Endothelial cell of umbilical vein (primary cell): ENCODE data around the gene CXCR2.

Source experiments
- EZH2 ChIP-seq: IDR thresholded peaks from 2 replicates; pipeline ENCODE4 v1.6.1; 2012; ENCODE audit warnings: borderline replicate concordance, low read depth, mild to moderate bottlenecking, moderate library complexity, low read length, inconsistent platforms; ENCODE audit not compliant: severe bottlenecking
- MAX ChIP-seq: IDR thresholded peaks from 2 replicates; pipeline ENCODE4 v1.6.1; 2011; ENCODE audit not compliant: insufficient read depth, insufficient read length
- MYC ChIP-seq: IDR thresholded peaks from one replicate; pipeline ENCODE4 v1.6.1; 2011; ENCODE audit warnings: mild to moderate bottlenecking, low read depth, low read length
- POLR2A ChIP-seq: IDR thresholded peaks from 2 replicates; pipeline ENCODE4 v1.6.1; 2012; ENCODE audit warnings: low read depth, mild to moderate bottlenecking, control low read depth, low read length
- POLR2AphosphoS5 ChIP-seq: IDR thresholded peaks from 2 replicates; pipeline ENCODE4 v1.6.1; 2012; ENCODE audit warnings: low read depth, mild to moderate bottlenecking, control low read depth, low read length, moderate library complexity; ENCODE audit not compliant: insufficient read depth
- TF ChIP-seq, protein P1 (sequence below), 2 donors: IDR thresholded peaks; 1 replicate in 1 of 2; 2 replicates in 1 of 2; pipeline ENCODE4 v1.5.1; 2011; ENCODE audit warnings: low read length in 2 of 2, mild to moderate bottlenecking in 2 of 2, moderate library complexity in 2 of 2, control low read depth in 1 of 2, inconsistent platforms in 1 of 2, low read depth in 1 of 2; ENCODE audit not compliant: insufficient read depth in 1 of 2; ENCODE audit errors: extremely low read depth in 1 of 2

DNA sequence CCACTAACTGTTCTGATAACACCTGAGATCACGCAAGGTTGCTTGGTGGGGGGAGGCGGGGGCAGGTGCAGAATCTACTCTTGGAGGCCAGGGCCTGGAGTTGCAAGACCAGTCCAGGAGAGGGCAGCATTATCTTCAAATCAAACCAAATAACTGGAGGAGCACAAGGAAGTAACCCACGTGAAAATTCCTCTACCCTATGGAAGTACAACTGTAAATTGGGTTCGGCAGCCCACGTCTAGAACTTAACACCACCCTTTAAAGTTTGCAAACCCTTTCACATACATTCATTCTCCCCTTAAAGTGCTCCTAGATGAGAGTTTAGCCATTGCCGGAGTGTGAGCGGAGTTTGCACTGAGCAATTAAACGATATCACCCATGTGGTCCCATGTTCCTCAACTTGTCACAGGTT is 60.5 kb downstream of the CXCR2 start:
- TF ChIP-seq, protein P1, sequence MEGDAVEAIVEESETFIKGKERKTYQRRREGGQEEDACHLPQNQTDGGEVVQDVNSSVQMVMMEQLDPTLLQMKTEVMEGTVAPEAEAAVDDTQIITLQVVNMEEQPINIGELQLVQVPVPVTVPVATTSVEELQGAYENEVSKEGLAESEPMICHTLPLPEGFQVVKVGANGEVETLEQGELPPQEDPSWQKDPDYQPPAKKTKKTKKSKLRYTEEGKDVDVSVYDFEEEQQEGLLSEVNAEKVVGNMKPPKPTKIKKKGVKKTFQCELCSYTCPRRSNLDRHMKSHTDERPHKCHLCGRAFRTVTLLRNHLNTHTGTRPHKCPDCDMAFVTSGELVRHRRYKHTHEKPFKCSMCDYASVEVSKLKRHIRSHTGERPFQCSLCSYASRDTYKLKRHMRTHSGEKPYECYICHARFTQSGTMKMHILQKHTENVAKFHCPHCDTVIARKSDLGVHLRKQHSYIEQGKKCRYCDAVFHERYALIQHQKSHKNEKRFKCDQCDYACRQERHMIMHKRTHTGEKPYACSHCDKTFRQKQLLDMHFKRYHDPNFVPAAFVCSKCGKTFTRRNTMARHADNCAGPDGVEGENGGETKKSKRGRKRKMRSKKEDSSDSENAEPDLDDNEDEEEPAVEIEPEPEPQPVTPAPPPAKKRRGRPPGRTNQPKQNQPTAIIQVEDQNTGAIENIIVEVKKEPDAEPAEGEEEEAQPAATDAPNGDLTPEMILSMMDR (IDR thresholded peaks at IDR 0.05; ENCODE audit: extremely low read depth in 1 of 2, insufficient read depth in 1 of 2, low read depth in 1 of 2, low read length in 2 of 2): peak; percentile 76 to 77
- TF ChIP-seq MAX (no peak), EZH2 (no peak), POLR2A (no peak), MYC (no peak), POLR2AphosphoS5 (no peak)
